Loucy (cell line): ENCODE data around the gene SSH2.
A peak's percentile ranks its signal among the peaks of the same experiment; 100 is the strongest.

Experiments
- H2AFZ ChIP-seq: fragments of 200-600 bp; sonication (generic); 2 replicates; pipeline ENCODE4 v1.6.0; 2016; ENCODE audit warnings: antibody characterized with exemption, mild to moderate bottlenecking, low read length, moderate library complexity
- H3F3A ChIP-seq: fragments of 200-600 bp; 2 replicates; pipeline ENCODE4 v1.6.0; 2016; ENCODE audit warnings: antibody characterized with exemption, low read depth, mild to moderate bottlenecking
- H3K27me3 ChIP-seq: fragments of 200-600 bp; sonication (generic); 2 replicates; pipeline ENCODE4 v1.6.1; 2014; ENCODE audit warnings: low read length, mild to moderate bottlenecking; ENCODE audit not compliant: insufficient read depth, poor library complexity, severe bottlenecking
- H3K36me3 ChIP-seq: fragments of 200-600 bp; sonication (generic); 2 replicates; pipeline ENCODE4 v1.6.1; 2016; ENCODE audit warnings: low read length; ENCODE audit not compliant: insufficient read depth
- H3K4me1 ChIP-seq: fragments of 200-600 bp; sonication (generic); 2 replicates; pipeline ENCODE4 v1.5.1; 2014; ENCODE audit warnings: low read length, mild to moderate bottlenecking; ENCODE audit not compliant: insufficient read depth, poor library complexity, severe bottlenecking
- H3K4me2 ChIP-seq: fragments of 200-600 bp; sonication (generic); 2 replicates; pipeline ENCODE4 v1.6.0; 2014; ENCODE audit warnings: antibody characterized with exemption, low read length, low read depth, mild to moderate bottlenecking; ENCODE audit not compliant: poor library complexity, severe bottlenecking
- H3K4me3 ChIP-seq: fragments of 200-600 bp; sonication (generic); 2 replicates; pipeline ENCODE4 v1.5.1; 2014; ENCODE audit warnings: low read length, mild to moderate bottlenecking, mixed read lengths; ENCODE audit not compliant: poor library complexity, severe bottlenecking
- H3K79me2 ChIP-seq: fragments of 200-600 bp; sonication (generic); 2 replicates; pipeline ENCODE4 v1.6.1; 2014; ENCODE audit warnings: low read length; ENCODE audit not compliant: insufficient read depth
- H3K9ac ChIP-seq: fragments of 200-600 bp; sonication (generic); 2 replicates; pipeline ENCODE4 v1.6.0; 2014; ENCODE audit warnings: mild to moderate bottlenecking, low read depth, low read length, moderate library complexity; ENCODE audit not compliant: poor library complexity, severe bottlenecking
- H3K9me2 ChIP-seq: fragments of 200-600 bp; sonication (generic); replicated peaks from 2 replicates; pipeline ENCODE4 v1.6.1; 2016; ENCODE audit warnings: low read depth, low read length, mixed read lengths
- H3K9me3 ChIP-seq: fragments of 200-600 bp; sonication (generic); 2 replicates; pipeline ENCODE4 v1.6.1; 2014; ENCODE audit warnings: mild to moderate bottlenecking, antibody characterized with exemption, low read length, low read depth; ENCODE audit not compliant: insufficient read depth
- H4K20me1 ChIP-seq: fragments of 200-600 bp; sonication (generic); 2 replicates; pipeline ENCODE4 v1.6.0; 2014; ENCODE audit warnings: antibody characterized with exemption, low read length, mild to moderate bottlenecking; ENCODE audit not compliant: insufficient read depth, poor library complexity, severe bottlenecking
- EZH2phosphoT487 ChIP-seq: fragments of 200-600 bp; IDR thresholded peaks from 2 replicates; pipeline ENCODE4 v1.6.1; 2018; ENCODE audit warnings: antibody characterized with exemption, mild to moderate bottlenecking, moderate library complexity, borderline replicate concordance
- TF ChIP-seq, protein P1 (sequence below): fragments of 200-600 bp; sonication (generic); conservative IDR thresholded peaks from 2 replicates; pipeline ENCODE4 v1.5.1; 2014; ENCODE audit warnings: mild to moderate bottlenecking, antibody characterized with exemption, low read length

Gene SSH2

DNA sequence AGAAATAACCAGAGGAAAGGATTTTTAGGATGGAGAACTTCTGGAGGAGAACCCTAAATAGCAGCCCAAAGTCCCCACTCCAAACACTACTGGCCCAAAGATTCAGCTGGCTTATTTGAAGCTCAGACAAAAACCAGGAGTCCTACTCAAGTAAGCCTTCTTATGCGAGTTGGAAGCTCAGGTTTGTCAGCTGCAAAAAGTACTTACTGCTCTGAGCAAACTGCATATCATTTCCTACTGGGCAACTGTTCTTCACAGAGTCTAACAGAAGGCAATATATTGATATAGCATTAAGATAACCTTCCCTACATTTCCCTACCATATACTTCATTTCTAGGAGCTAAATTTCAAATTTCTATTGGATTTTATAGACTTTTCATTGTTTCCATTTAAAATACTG, 231.2 kb downstream of the SSH2 start:
- Histone ChIP-seq H3K4me2 (peak overlapping the region; percentile 9), H3K9me3 (no peaks in the 10 kb centered on the region), H2AFZ (no peak overlapping the region), H3F3A (peaks cover 4% of the 10 kb centered on the region; the same call in 1 of the 2 replicates), H3K4me1 (peaks cover 17% of the 10 kb centered on the region), H3K4me3 (no peak overlapping the region), H3K27me3 (no peaks in the 10 kb centered on the region), H3K79me2 (no peaks in the 10 kb centered on the region; the same call in 1 of the 2 replicates), H3K9ac (peak overlapping the region; percentile 38), H4K20me1 (no peaks in the 10 kb centered on the region), H3K36me3 (peaks cover 53% of the 10 kb centered on the region; the same call in 1 of the 2 replicates), H3K9me2 (no peaks in the 10 kb centered on the region)
- TF ChIP-seq, protein P1, sequence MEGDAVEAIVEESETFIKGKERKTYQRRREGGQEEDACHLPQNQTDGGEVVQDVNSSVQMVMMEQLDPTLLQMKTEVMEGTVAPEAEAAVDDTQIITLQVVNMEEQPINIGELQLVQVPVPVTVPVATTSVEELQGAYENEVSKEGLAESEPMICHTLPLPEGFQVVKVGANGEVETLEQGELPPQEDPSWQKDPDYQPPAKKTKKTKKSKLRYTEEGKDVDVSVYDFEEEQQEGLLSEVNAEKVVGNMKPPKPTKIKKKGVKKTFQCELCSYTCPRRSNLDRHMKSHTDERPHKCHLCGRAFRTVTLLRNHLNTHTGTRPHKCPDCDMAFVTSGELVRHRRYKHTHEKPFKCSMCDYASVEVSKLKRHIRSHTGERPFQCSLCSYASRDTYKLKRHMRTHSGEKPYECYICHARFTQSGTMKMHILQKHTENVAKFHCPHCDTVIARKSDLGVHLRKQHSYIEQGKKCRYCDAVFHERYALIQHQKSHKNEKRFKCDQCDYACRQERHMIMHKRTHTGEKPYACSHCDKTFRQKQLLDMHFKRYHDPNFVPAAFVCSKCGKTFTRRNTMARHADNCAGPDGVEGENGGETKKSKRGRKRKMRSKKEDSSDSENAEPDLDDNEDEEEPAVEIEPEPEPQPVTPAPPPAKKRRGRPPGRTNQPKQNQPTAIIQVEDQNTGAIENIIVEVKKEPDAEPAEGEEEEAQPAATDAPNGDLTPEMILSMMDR, result no peak
- TF ChIP-seq EZH2phosphoT487, result no peak

DNA sequence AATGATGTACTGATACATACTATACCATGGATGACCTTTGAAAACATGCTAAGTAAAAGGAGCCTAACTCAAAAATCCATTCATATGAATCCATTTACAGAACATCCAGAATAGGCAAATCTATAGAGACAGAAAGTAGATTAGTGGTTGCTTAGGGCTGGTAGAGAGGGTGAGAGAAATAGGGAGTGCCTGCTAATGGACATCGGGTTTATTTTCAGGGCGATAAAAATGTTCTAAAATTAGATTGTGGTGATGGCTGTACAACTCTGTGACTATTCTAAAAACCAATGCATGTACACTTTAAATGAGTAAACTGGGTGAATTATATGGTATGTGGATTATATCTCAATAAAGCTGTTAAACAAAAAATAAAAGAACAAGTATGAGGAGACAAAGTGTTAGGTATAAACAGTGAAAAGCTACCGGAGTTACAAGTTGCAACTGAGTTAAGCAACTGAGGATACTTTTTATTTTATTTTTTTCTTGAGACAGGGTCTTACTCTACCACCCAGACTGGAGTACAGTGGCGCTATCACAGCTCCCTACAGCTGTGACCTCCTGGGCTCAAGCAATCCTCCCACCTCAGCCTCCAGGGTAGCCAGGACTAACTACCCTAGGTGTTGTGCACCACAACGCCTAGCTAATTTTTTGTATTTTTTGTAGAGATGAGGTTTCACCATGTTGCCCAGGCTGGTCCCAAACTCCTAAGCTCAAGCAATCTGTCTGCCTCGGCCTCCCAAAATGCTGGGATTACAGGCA, 231.8 kb downstream of the SSH2 start:
- Histone ChIP-seq H3K4me3 (no peak overlapping the region), H3K4me2 (peak overlapping the region; percentile 9), H4K20me1 (no peaks in the 10 kb centered on the region), H3K36me3 (peaks cover 55% of the 10 kb centered on the region; the same call in 1 of the 2 replicates), H3K4me1 (peaks cover 14% of the 10 kb centered on the region), H3K9me3 (no peaks in the 10 kb centered on the region), H3F3A (peaks cover 4% of the 10 kb centered on the region; the same call in 1 of the 2 replicates), H2AFZ (no peak overlapping the region), H3K9me2 (no peaks in the 10 kb centered on the region), H3K79me2 (no peaks in the 10 kb centered on the region; the same call in 1 of the 2 replicates), H3K9ac (peak overlapping the region; percentile 38), H3K27me3 (no peaks in the 10 kb centered on the region)
- TF ChIP-seq, protein P1, result no peak

DNA sequence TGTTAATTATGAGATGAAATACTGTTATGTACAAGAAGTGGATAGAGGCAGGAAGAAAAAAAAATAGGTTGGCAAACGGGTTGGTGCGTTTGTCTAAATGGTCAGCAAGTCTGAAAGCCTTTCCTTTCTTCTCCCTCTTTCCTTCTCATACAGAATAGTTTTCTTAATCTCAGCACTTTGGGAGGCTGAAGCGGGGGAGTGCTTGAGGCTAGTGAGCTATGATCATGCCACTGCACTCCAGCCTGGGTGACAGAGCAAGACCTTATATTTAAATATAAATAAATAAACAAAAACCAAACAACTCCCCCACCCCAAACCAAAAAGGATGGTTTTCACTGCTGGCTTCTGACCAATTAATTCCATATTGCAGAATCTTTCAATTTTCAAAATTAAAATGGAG, 232.7 kb downstream of the SSH2 start:
- Histone ChIP-seq H3K4me2 (no peak overlapping the region), H2AFZ (no peak overlapping the region), H3K4me3 (no peak overlapping the region), H4K20me1 (no peaks in the 10 kb centered on the region), H3F3A (peaks cover 4% of the 10 kb centered on the region; the same call in 1 of the 2 replicates), H3K36me3 (peaks cover 54% of the 10 kb centered on the region; the same call in 1 of the 2 replicates), H3K9me2 (no peaks in the 10 kb centered on the region), H3K9me3 (no peaks in the 10 kb centered on the region), H3K4me1 (peaks cover 14% of the 10 kb centered on the region), H3K9ac (no peak overlapping the region), H3K27me3 (no peaks in the 10 kb centered on the region), H3K79me2 (no peaks in the 10 kb centered on the region)
- TF ChIP-seq EZH2phosphoT487, result no peak
- TF ChIP-seq, protein P1, result no peak
